GM23338 (cell line): Measurements from ENCODE around the gene CCDC138. TPM values are rescaled to one million over a fixed set of nuclear protein-coding genes. Genes with fewer than 3 reads are reported as not detected.

ENCODE experiments used
- ATAC-seq: fragments of 200-7000 bp; cut with Tn5 transposase; 3 replicates; pipeline ENCODE4 v1.9.1; 2020
- DNase-seq: peaks from one replicate; pipeline ENCODE4 v3.0.0-alpha.2; 2015; ENCODE audit warnings: low spot score
- H2AFZ ChIP-seq: fragments of 200-600 bp; sonication (generic); 2 replicates; pipeline ENCODE4 v1.8.0; 2016; ENCODE audit warnings: antibody characterized with exemption, mild to moderate bottlenecking, moderate library complexity
- H3F3A ChIP-seq: fragments of 200-600 bp; sonication (generic); replicated peaks from 2 replicates; pipeline ENCODE4 v1.8.0; 2017; ENCODE audit warnings: antibody characterized with exemption, mixed run types, low read depth
- H3K27ac ChIP-seq: fragments of 200-600 bp; sonication (generic); 2 replicates; pipeline ENCODE4 v1.6.1; 2016; ENCODE audit warnings: low read depth
- H3K27me3 ChIP-seq: fragments of 200-600 bp; sonication (generic); 2 replicates; pipeline ENCODE4 v1.8.0; 2016; ENCODE audit warnings: mild to moderate bottlenecking, mixed run types, moderate library complexity; ENCODE audit not compliant: insufficient read depth
- H3K36me3 ChIP-seq: fragments of 200-600 bp; sonication (generic); 2 replicates; pipeline ENCODE4 v1.8.0; 2016; ENCODE audit warnings: mild to moderate bottlenecking; ENCODE audit not compliant: insufficient read depth
- H3K4me1 ChIP-seq: fragments of 200-600 bp; sonication (generic); 2 replicates; pipeline ENCODE4 v1.8.0; 2016; ENCODE audit warnings: mild to moderate bottlenecking, moderate library complexity; ENCODE audit not compliant: insufficient read depth
- H3K4me2 ChIP-seq: fragments of 200-600 bp; sonication (generic); 2 replicates; pipeline ENCODE4 v1.7.1; 2017; ENCODE audit warnings: mixed run types
- H3K4me3 ChIP-seq: fragments of 200-600 bp; sonication (generic); 2 replicates; pipeline ENCODE4 v1.6.1; 2016; ENCODE audit warnings: mixed run types
- H3K79me2 ChIP-seq: fragments of 200-600 bp; sonication (generic); replicated peaks from 2 replicates; pipeline ENCODE4 v1.8.0; 2017; ENCODE audit warnings: mild to moderate bottlenecking; ENCODE audit not compliant: insufficient read depth
- H3K9me2 ChIP-seq: fragments of 200-600 bp; sonication (generic); 2 replicates; pipeline ENCODE4 v1.8.0; 2017; ENCODE audit not compliant: insufficient read depth
- H4K20me1 ChIP-seq: fragments of 200-600 bp; sonication (generic); replicated peaks from 2 replicates; pipeline ENCODE4 v1.8.0; 2017; ENCODE audit warnings: mild to moderate bottlenecking; ENCODE audit not compliant: insufficient read depth
- H3K27ac Mint-ChIP-seq: 2 replicates; pipeline ENCODE4 v1.8.0; 2020; ENCODE audit warnings: inconsistent platforms, mild to moderate bottlenecking, moderate library complexity, mixed read lengths
- H3K27me3 Mint-ChIP-seq: 3 replicates; pipeline ENCODE4 v1.8.0; 2022; ENCODE audit warnings: low read depth, mild to moderate bottlenecking, moderate library complexity, mixed read lengths, inconsistent platforms; ENCODE audit not compliant: insufficient read depth, poor library complexity
- H3K36me3 Mint-ChIP-seq: 3 replicates; pipeline ENCODE4 v1.8.0; 2021; ENCODE audit warnings: low read depth, mild to moderate bottlenecking, inconsistent platforms, moderate library complexity, mixed read lengths
- H3K4me1 Mint-ChIP-seq: 3 replicates; pipeline ENCODE4 v1.8.0; 2020; ENCODE audit warnings: mild to moderate bottlenecking, inconsistent platforms, mixed read lengths
- H3K4me3 Mint-ChIP-seq: 3 replicates; pipeline ENCODE4 v1.8.0; 2021; ENCODE audit warnings: moderate library complexity, mild to moderate bottlenecking, inconsistent platforms, mixed read lengths
- H3K9me3 Mint-ChIP-seq: 3 replicates; pipeline ENCODE4 v1.8.0; 2020; ENCODE audit warnings: moderate library complexity, mild to moderate bottlenecking, inconsistent platforms, mixed read lengths
- ZNF331 ChIP-seq: fragments of 250-450 bp; sonication (Bioruptor Pico); IDR thresholded peaks from 2 replicates; pipeline ENCODE4 v1.5.0; 2020; ENCODE audit warnings: low read depth, mild to moderate bottlenecking, moderate library complexity
- polyA plus RNA-seq: library from polyadenylated mRNA; unstranded; fragments of >200 nt; fragmentation: Nextera tagmentation; extraction: Ambion mirVana; gene quantifications from 2 replicates; pipeline ENCODE4 v1.2.1, GENCODE V29; 2016
- total RNA-seq: library from RNA; depleted of rRNA; stranded (reverse); fragments of >200 nt; shearing (Covaris generic); gene quantifications from 2 replicates; pipeline ENCODE4 v1.2.3, GENCODE V29; 2014
- TF ChIP-seq, protein P1 (sequence below): fragments of 250-450 bp; sonication (Bioruptor Pico); IDR thresholded peaks from 2 replicates; pipeline ENCODE4 v1.5.0; 2020; ENCODE audit warnings: mild to moderate bottlenecking, moderate library complexity

The CCDC138 gene
- total and polyA plus RNA-seq, 2 experiments from 2014 or later = 30.8 to 31.6 TPM

DNA sequence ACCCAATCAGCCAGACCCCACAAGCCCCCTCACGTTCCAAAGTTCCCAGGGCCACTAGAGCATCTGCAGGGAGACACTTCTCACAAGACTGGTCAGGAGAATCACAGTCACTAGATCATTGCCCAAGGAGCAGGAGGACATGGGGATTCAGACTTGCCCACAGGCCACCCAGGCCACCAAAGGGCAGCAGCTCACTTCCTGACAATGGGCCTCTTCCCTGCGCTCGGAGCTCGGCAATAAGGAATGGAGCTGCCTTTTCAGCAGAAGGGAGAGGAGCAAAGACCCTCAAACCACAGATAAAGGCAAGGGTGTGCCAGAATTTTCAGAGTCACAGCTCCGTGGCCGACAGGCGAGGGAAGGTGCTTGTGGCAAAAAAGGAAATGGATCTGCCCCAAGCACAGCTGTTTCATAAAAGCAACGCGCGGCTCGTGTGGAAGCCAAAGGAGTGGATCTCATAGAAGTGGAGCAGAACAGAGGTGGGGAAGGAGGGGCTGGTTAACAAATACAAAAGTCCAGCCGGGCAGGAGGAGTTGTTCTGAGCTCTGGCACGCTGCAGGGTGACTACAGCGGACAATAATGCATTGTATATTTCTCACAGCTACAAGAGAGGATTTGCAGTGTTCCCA lies 130.3 kb downstream of the CCDC138 start:
- Histone ChIP-seq H3K4me3 (no peak overlapping the region), H4K20me1 (no peaks in the 10 kb centered on the region), H3K79me2 (no peaks in the 10 kb centered on the region), H3K4me1 (no peaks in the 10 kb centered on the region), H3K27me3 (no peaks in the 10 kb centered on the region), H3K36me3 (no peaks in the 10 kb centered on the region), H3F3A (no peaks in the 10 kb centered on the region), H3K27ac (no peak overlapping the region), H3K9me2 (no peaks in the 10 kb centered on the region), H2AFZ (no peak overlapping the region), H3K4me2 (no peak overlapping the region)
- Mint-ChIP-seq H3K9me3 (no peaks in the 10 kb centered on the region), H3K27me3 (peaks cover 8% of the 10 kb centered on the region), H3K27ac (no peak overlapping the region), H3K4me1 (no peaks in the 10 kb centered on the region; the same call in 2 of the 3 replicates), H3K36me3 (no peaks in the 10 kb centered on the region), H3K4me3 (no peak overlapping the region)
- no peak for ATAC-seq
- TF ChIP-seq, protein P1, sequence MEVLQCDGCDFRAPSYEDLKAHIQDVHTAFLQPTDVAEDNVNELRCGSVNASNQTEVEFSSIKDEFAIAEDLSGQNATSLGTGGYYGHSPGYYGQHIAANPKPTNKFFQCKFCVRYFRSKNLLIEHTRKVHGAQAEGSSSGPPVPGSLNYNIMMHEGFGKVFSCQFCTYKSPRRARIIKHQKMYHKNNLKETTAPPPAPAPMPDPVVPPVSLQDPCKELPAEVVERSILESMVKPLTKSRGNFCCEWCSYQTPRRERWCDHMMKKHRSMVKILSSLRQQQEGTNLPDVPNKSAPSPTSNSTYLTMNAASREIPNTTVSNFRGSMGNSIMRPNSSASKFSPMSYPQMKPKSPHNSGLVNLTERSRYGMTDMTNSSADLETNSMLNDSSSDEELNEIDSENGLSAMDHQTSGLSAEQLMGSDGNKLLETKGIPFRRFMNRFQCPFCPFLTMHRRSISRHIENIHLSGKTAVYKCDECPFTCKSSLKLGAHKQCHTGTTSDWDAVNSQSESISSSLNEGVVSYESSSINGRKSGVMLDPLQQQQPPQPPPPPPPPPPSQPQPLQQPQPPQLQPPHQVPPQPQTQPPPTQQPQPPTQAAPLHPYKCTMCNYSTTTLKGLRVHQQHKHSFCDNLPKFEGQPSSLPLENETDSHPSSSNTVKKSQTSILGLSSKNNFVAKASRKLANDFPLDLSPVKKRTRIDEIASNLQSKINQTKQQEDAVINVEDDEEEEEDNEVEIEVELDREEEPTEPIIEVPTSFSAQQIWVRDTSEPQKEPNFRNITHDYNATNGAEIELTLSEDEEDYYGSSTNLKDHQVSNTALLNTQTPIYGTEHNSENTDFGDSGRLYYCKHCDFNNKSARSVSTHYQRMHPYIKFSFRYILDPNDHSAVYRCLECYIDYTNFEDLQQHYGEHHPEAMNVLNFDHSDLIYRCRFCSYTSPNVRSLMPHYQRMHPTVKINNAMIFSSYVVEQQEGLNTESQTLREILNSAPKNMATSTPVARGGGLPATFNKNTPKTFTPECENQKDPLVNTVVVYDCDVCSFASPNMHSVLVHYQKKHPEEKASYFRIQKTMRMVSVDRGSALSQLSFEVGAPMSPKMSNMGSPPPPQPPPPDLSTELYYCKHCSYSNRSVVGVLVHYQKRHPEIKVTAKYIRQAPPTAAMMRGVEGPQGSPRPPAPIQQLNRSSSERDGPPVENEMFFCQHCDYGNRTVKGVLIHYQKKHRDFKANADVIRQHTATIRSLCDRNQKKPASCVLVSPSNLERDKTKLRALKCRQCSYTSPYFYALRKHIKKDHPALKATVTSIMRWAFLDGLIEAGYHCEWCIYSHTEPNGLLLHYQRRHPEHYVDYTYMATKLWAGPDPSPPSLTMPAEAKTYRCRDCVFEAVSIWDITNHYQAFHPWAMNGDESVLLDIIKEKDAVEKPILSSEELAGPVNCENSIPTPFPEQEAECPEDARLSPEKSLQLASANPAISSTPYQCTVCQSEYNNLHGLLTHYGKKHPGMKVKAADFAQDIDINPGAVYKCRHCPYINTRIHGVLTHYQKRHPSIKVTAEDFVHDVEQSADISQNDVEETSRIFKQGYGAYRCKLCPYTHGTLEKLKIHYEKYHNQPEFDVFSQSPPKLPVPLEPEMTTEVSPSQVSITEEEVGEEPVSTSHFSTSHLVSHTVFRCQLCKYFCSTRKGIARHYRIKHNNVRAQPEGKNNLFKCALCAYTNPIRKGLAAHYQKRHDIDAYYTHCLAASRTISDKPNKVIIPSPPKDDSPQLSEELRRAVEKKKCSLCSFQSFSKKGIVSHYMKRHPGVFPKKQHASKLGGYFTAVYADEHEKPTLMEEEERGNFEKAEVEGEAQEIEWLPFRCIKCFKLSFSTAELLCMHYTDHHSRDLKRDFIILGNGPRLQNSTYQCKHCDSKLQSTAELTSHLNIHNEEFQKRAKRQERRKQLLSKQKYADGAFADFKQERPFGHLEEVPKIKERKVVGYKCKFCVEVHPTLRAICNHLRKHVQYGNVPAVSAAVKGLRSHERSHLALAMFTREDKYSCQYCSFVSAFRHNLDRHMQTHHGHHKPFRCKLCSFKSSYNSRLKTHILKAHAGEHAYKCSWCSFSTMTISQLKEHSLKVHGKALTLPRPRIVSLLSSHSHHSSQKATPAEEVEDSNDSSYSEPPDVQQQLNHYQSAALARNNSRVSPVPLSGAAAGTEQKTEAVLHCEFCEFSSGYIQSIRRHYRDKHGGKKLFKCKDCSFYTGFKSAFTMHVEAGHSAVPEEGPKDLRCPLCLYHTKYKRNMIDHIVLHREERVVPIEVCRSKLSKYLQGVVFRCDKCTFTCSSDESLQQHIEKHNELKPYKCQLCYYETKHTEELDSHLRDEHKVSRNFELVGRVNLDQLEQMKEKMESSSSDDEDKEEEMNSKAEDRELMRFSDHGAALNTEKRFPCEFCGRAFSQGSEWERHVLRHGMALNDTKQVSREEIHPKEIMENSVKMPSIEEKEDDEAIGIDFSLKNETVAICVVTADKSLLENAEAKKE (CRISPR knock-in tag) = no peak
- DNase-seq = no peak

- Mint-ChIP-seq H3K27ac (no peak overlapping the region), H3K4me3 (no peak overlapping the region), H3K9me3 (no peaks in the 10 kb centered on the region), H3K4me1 (peaks cover 5% of the 10 kb centered on the region; the same call in 2 of the 3 replicates), H3K36me3 (no peaks in the 10 kb centered on the region), H3K27me3 (peaks cover 9% of the 10 kb centered on the region)
- Histone ChIP-seq H3K27ac (no peak overlapping the region), H3K79me2 (no peaks in the 10 kb centered on the region), H3F3A (no peaks in the 10 kb centered on the region), H3K9me2 (no peaks in the 10 kb centered on the region), H3K4me3 (no peak overlapping the region), H3K4me2 (no peak overlapping the region), H3K27me3 (no peaks in the 10 kb centered on the region), H2AFZ (no peak overlapping the region), H3K4me1 (no peaks in the 10 kb centered on the region), H3K36me3 (no peaks in the 10 kb centered on the region), H4K20me1 (no peaks in the 10 kb centered on the region)
- no peak for DNase-seq
- ATAC-seq = no peak
- TF ChIP-seq ZNF331 (CRISPR knock-in tag) = no peak
- TF ChIP-seq, protein P1 (CRISPR knock-in tag) = no peak
Observed at GRCh38 chr2:108917526-108917925, 131.0 kb downstream of the CCDC138 start.
